ENCODE data around the gene TBC1D22A. TPM values are rescaled to one million over a fixed set of nuclear protein-coding genes. Genes with fewer than 3 reads are reported as not detected.

Gene TBC1D22A
- total and polyA plus RNA-seq, 2 donors (not counting 3 experiments of a cell fraction or from before 2014, with no cell fraction given) = 26.1 to 32.4 TPM

DNA sequence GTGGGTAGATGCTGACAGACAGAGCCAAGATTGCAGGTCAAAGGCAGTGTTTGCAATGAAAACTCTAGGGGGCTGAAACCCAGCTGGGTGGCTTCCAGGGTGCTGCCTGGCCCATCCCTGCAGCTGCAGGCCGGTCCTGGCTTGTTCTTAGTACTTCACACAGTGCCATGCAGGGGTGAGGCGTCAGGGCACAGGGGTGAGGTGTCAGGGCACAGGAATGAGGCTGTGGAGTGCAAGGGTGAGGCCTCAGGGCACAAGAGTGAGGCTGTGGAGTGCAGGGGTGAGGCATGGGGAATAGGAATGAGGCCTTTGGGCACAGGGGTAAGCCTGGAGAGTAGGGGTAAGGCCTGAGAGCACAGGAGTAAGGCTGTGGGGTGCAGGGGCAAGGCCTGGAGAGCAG lies 337.6 kb downstream of the TBC1D22A start:
- Histone ChIP-seq H3K4me1 (ENCODE audit: control insufficient read depth, extremely low read depth, insufficient read depth, low read length) (no peaks in the 10 kb centered on the region), H3K27me3 (ENCODE audit: control insufficient read depth in 2 of 2, insufficient read depth in 2 of 2, low read length in 2 of 2) (no peaks in the 10 kb centered on the region), H3K9ac (replicated peaks; ENCODE audit: extremely low read depth, insufficient read depth, low read length) (no peak overlapping the region), H3K9me1 (replicated peaks; ENCODE audit: control insufficient read depth, extremely low read depth, insufficient read depth, low read length) (no peaks in the 10 kb centered on the region), H3K79me2 (ENCODE audit: control insufficient read depth, insufficient read depth, low read length) (no peaks in the 10 kb centered on the region), H2AFZ (ENCODE audit: low read depth, low read length) (no peak overlapping the region), H3K4me3 (replicated peaks in 1 of 3; ENCODE audit: insufficient read depth in 1 of 3, low read depth in 1 of 3, low read length in 3 of 3) (no peak overlapping the region), H3K27ac (ENCODE audit: insufficient read depth, low read depth, low read length) (no peak overlapping the region), H3K36me3 (ENCODE audit: control insufficient read depth in 2 of 2, extremely low read depth in 1 of 2, insufficient read depth in 2 of 2, low read length in 2 of 2) (no peaks in the 10 kb centered on the region), H3K4me2 (ENCODE audit: insufficient read depth, low read length) (no peak overlapping the region), H4K20me1 (replicated peaks; ENCODE audit: control insufficient read depth, extremely low read depth, insufficient read depth, low read length) (no peaks in the 10 kb centered on the region), H3K9me3 (replicated peaks; ENCODE audit: control insufficient read depth, insufficient read depth, low read length) (no peaks in the 10 kb centered on the region)
- intact Hi-C loops (cut with micrococcal nuclease) (no loop called here), dilution Hi-C loops (cut with MboI; ENCODE audit: extremely low pct_ligation_motif_present, low sequenced_read_pairs) (no loop called here)
- no peak for FAIRE-seq
- CTCF ChIA-PET = no interaction called here
- POLR2A ChIA-PET = no interaction called here
- TF ChIP-seq EZH2 (IDR thresholded peaks at IDR 0.05; ENCODE audit: borderline replicate concordance, low read depth, low read length, severe bottlenecking) = no peak
- TF ChIP-seq GATA2 (IDR thresholded peaks at IDR 0.05; ENCODE audit: insufficient read depth, insufficient read length, low read depth, low read length) = no peak
- no peak for TF ChIP-seq POLR2A (IDR thresholded peaks at IDR 0.05; ENCODE audit: low read depth, low read length)
- BruUV-seq (replicated peaks) = no TSS peak
- DNase-seq (ENCODE audit: low read depth, low spot score) = no peak

DNA sequence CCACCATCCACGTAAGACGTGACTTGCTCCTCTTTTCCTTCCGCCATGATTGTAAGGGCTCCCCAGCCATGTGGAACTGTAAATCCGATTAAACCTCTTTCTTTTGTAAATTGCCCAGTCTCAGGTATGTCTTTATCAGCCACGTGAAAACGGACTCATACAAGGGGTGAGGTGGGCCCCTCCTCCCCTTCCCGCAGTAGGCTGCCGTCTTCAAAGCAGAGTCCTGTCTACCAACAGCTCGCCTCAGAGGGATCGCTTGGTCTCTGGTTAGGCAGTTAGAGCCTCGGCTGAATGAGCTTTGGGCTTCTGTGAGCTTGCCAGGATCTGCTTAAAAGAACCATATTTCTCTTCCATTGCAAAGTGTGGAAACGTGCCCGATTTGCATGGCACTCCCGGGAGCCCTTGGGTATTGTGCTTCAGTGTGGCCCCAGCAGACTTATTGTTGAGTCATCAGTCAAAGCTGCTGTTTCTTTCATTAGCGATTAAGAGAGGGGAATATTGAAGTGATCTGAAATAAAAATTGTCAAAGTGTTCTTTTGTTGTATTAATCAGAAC lies 338.3 kb downstream of the TBC1D22A start:
- Histone ChIP-seq H3K79me2 (ENCODE audit: control insufficient read depth, insufficient read depth, low read length) (no peaks in the 10 kb centered on the region), H3K4me3 (replicated peaks in 1 of 3; ENCODE audit: insufficient read depth in 1 of 3, low read depth in 1 of 3, low read length in 3 of 3) (no peak overlapping the region), H3K27ac (ENCODE audit: insufficient read depth, low read depth, low read length) (no peak overlapping the region), H3K9ac (replicated peaks; ENCODE audit: extremely low read depth, insufficient read depth, low read length) (no peak overlapping the region), H2AFZ (ENCODE audit: low read depth, low read length) (no peak overlapping the region), H3K9me1 (replicated peaks; ENCODE audit: control insufficient read depth, extremely low read depth, insufficient read depth, low read length) (no peaks in the 10 kb centered on the region), H3K27me3 (ENCODE audit: control insufficient read depth in 2 of 2, insufficient read depth in 2 of 2, low read length in 2 of 2) (no peaks in the 10 kb centered on the region), H3K9me3 (replicated peaks; ENCODE audit: control insufficient read depth, insufficient read depth, low read length) (no peaks in the 10 kb centered on the region), H3K4me2 (ENCODE audit: insufficient read depth, low read length) (no peak overlapping the region), H3K36me3 (ENCODE audit: control insufficient read depth in 2 of 2, extremely low read depth in 1 of 2, insufficient read depth in 2 of 2, low read length in 2 of 2) (no peaks in the 10 kb centered on the region), H3K4me1 (ENCODE audit: control insufficient read depth, extremely low read depth, insufficient read depth, low read length) (no peaks in the 10 kb centered on the region), H4K20me1 (replicated peaks; ENCODE audit: control insufficient read depth, extremely low read depth, insufficient read depth, low read length) (no peaks in the 10 kb centered on the region)
- FAIRE-seq = no peak
- TF ChIP-seq GATA2 (IDR thresholded peaks at IDR 0.05; ENCODE audit: insufficient read depth, insufficient read length, low read depth, low read length) (no peak), POLR2AphosphoS5 (IDR thresholded peaks at IDR 0.05; ENCODE audit: insufficient read depth, low read depth, low read length) (no peak), FOS (IDR thresholded peaks at IDR 0.05; ENCODE audit: borderline replicate concordance, insufficient read depth, low read length) (no peak), JUN (IDR thresholded peaks at IDR 0.05; ENCODE audit: borderline replicate concordance, insufficient read depth, insufficient read length, low read depth) (no peak), POLR2A (IDR thresholded peaks at IDR 0.05; ENCODE audit: low read depth, low read length) (no peak), MYC (IDR thresholded peaks at IDR 0.05; ENCODE audit: low read depth, low read length) (no peak), EZH2 (IDR thresholded peaks at IDR 0.05; ENCODE audit: borderline replicate concordance, low read depth, low read length, severe bottlenecking) (no peak)
- TF ChIP-seq, protein P1, sequence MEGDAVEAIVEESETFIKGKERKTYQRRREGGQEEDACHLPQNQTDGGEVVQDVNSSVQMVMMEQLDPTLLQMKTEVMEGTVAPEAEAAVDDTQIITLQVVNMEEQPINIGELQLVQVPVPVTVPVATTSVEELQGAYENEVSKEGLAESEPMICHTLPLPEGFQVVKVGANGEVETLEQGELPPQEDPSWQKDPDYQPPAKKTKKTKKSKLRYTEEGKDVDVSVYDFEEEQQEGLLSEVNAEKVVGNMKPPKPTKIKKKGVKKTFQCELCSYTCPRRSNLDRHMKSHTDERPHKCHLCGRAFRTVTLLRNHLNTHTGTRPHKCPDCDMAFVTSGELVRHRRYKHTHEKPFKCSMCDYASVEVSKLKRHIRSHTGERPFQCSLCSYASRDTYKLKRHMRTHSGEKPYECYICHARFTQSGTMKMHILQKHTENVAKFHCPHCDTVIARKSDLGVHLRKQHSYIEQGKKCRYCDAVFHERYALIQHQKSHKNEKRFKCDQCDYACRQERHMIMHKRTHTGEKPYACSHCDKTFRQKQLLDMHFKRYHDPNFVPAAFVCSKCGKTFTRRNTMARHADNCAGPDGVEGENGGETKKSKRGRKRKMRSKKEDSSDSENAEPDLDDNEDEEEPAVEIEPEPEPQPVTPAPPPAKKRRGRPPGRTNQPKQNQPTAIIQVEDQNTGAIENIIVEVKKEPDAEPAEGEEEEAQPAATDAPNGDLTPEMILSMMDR (IDR thresholded peaks at IDR 0.05; ENCODE audit: extremely low read depth in 1 of 2, insufficient read depth in 1 of 2, low read depth in 1 of 2, low read length in 2 of 2) = no peak
- TF ChIP-seq, protein P2, sequence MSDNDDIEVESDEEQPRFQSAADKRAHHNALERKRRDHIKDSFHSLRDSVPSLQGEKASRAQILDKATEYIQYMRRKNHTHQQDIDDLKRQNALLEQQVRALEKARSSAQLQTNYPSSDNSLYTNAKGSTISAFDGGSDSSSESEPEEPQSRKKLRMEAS (IDR thresholded peaks at IDR 0.05; ENCODE audit: insufficient read depth, insufficient read length) = no peak
- BruUV-seq (replicated peaks) = no TSS peak
- intact Hi-C loops (cut with micrococcal nuclease) = no loop called here
- dilution Hi-C loops (cut with MboI; ENCODE audit: extremely low pct_ligation_motif_present, low sequenced_read_pairs) = no loop called here
- ChIA-PET POLR2A (no interaction called here), CTCF (no interaction called here)
- DNase-seq (ENCODE audit: low read depth, low spot score) = no peak
